ENCODE data around the gene PACRG. TPM values are rescaled to one million over a fixed set of nuclear protein-coding genes. Genes with fewer than 3 reads are reported as not detected.

The PACRG gene
- total and polyA plus RNA-seq, 2 experiments from 2014 or later, result 0.17 to 0.68 TPM

DNA sequence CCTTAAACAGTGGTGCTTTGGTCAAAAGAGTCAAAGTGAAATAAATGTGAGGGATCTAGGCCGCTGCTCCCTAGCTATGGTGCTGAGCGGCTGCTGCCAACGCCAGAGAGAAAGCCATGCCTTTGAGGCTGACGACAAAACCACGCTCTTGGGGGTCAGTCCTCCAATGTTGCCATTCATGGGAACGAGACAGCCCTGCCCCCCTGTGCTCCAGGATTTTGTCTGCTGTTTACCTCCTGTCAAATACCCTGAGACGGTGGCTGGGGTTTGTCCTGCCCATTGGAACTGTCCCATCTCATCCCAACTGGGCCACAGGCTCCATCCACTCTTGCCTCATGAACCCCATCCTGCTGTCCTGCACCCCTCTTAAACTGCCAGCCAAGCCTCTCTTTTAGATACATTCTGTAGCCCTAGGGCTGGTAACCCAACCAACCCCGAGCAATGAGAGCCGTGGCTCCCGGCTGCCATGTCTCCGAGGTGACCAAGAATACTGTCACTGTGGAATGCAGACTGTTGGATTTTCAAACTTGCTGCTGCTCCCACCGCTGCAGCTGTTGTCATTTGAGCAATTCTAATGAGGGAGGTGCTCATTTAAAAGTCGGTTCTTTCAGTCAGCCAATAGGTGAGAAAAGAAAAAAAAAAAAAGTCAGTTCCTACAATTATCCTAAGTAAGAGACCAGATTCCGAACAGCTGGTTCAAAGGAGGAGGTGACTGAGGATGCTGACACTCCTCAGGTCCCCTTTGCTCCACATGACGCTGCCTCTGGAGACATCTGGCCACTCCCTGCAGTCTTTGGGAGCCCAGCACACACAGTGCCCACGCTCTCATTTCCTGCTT, 613.7 kb downstream of the PACRG start (continued):
- TF ChIP-seq, protein P1, sequence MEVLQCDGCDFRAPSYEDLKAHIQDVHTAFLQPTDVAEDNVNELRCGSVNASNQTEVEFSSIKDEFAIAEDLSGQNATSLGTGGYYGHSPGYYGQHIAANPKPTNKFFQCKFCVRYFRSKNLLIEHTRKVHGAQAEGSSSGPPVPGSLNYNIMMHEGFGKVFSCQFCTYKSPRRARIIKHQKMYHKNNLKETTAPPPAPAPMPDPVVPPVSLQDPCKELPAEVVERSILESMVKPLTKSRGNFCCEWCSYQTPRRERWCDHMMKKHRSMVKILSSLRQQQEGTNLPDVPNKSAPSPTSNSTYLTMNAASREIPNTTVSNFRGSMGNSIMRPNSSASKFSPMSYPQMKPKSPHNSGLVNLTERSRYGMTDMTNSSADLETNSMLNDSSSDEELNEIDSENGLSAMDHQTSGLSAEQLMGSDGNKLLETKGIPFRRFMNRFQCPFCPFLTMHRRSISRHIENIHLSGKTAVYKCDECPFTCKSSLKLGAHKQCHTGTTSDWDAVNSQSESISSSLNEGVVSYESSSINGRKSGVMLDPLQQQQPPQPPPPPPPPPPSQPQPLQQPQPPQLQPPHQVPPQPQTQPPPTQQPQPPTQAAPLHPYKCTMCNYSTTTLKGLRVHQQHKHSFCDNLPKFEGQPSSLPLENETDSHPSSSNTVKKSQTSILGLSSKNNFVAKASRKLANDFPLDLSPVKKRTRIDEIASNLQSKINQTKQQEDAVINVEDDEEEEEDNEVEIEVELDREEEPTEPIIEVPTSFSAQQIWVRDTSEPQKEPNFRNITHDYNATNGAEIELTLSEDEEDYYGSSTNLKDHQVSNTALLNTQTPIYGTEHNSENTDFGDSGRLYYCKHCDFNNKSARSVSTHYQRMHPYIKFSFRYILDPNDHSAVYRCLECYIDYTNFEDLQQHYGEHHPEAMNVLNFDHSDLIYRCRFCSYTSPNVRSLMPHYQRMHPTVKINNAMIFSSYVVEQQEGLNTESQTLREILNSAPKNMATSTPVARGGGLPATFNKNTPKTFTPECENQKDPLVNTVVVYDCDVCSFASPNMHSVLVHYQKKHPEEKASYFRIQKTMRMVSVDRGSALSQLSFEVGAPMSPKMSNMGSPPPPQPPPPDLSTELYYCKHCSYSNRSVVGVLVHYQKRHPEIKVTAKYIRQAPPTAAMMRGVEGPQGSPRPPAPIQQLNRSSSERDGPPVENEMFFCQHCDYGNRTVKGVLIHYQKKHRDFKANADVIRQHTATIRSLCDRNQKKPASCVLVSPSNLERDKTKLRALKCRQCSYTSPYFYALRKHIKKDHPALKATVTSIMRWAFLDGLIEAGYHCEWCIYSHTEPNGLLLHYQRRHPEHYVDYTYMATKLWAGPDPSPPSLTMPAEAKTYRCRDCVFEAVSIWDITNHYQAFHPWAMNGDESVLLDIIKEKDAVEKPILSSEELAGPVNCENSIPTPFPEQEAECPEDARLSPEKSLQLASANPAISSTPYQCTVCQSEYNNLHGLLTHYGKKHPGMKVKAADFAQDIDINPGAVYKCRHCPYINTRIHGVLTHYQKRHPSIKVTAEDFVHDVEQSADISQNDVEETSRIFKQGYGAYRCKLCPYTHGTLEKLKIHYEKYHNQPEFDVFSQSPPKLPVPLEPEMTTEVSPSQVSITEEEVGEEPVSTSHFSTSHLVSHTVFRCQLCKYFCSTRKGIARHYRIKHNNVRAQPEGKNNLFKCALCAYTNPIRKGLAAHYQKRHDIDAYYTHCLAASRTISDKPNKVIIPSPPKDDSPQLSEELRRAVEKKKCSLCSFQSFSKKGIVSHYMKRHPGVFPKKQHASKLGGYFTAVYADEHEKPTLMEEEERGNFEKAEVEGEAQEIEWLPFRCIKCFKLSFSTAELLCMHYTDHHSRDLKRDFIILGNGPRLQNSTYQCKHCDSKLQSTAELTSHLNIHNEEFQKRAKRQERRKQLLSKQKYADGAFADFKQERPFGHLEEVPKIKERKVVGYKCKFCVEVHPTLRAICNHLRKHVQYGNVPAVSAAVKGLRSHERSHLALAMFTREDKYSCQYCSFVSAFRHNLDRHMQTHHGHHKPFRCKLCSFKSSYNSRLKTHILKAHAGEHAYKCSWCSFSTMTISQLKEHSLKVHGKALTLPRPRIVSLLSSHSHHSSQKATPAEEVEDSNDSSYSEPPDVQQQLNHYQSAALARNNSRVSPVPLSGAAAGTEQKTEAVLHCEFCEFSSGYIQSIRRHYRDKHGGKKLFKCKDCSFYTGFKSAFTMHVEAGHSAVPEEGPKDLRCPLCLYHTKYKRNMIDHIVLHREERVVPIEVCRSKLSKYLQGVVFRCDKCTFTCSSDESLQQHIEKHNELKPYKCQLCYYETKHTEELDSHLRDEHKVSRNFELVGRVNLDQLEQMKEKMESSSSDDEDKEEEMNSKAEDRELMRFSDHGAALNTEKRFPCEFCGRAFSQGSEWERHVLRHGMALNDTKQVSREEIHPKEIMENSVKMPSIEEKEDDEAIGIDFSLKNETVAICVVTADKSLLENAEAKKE (CRISPR knock-in tag; IDR thresholded peaks at IDR 0.05), result no peak

DNA sequence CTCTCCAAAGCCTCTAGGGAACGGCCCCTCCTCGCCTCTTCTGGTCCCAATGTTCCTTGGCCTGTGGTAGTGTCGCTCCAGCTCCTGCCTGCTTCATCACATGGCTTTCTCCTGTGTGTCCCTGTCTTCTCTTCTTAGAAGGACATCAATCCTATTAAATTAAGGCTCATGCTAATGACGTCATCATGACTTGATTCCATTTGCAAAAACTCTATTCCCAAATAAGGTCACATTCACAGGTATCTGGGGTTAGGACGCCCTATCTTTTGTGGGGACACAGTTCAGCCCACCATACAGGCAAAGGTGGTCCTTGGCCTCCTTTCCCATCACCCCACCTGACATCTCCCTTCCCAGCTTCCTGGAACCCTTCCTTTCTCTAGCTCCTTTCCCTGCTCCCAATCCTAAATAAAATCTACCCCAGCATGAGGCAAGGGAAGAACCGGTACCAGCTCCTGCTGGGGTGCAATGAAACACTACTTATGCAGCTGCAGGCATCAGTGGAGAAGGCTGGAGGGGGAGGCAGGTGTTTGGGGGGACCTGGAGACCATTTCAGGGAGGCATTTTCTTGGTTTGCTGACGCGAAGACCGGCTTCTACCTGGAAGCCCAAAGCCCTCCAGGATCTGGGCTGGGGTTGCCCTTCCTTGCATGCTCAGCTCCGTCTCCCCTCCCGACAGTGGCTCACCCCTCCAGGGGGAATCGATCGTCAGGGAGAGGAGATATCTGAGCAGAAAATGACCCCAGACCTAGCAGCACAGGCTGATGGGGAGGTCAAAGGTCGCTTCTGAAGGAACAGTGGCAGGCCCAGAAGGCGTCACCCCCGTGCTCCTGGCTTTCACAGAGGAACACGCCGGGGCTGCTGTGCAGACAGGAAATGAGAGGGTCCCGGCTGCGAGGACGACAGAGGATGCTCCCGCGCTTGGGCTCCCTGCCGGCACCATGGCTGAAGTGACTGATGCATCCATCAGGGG, 615.1 kb downstream of the PACRG start:
- H3K27me3 ChIP-seq (ENCODE audit: insufficient read depth), result no peaks in the 10 kb centered on the region
- no peaks in the 10 kb centered on the region for H3K36me3 ChIP-seq (ENCODE audit: insufficient read depth)
- peaks cover 13% of the 10 kb centered on the region; the same call in 1 of the 2 replicates for H3K4me1 ChIP-seq (ENCODE audit: insufficient read depth)
- no peak for ATAC-seq
- TF ChIP-seq, protein P1 (CRISPR knock-in tag; IDR thresholded peaks at IDR 0.05), result no peak
- TF ChIP-seq ZNF331 (CRISPR knock-in tag; IDR thresholded peaks at IDR 0.05; ENCODE audit: low read depth) (no peak), STAT1 (IDR thresholded peaks at IDR 0.05; ENCODE audit: unreplicated experiment) (no peak), POLR2AphosphoS5 (IDR thresholded peaks at IDR 0.05; ENCODE audit: low read depth) (no peak), JUNB (IDR thresholded peaks at IDR 0.05; ENCODE audit: unreplicated experiment) (no peak), CREB1 (CRISPR knock-in tag; IDR thresholded peaks at IDR 0.05; ENCODE audit: low read depth) (no peak), NANOG (IDR thresholded peaks at IDR 0.05; ENCODE audit: borderline replicate concordance) (no peak)
- H3K9me3 Mint-ChIP-seq, result no peaks in the 10 kb centered on the region; the same call in 2 of the 3 replicates
- H3K27ac Mint-ChIP-seq, result no peak overlapping the region
- no peaks in the 10 kb centered on the region for H3K9me2 ChIP-seq (ENCODE audit: insufficient read depth)
- no peak overlapping the region for H3K27ac ChIP-seq (ENCODE audit: low read depth)
- H4K20me1 ChIP-seq (replicated peaks; ENCODE audit: insufficient read depth), result no peaks in the 10 kb centered on the region
- DNase-seq (ENCODE audit: low spot score), result no peak
- H3K4me3 ChIP-seq, result no peak overlapping the region
- H3K36me3 Mint-ChIP-seq (ENCODE audit: low read depth), result no peaks in the 10 kb centered on the region
- H2AFZ ChIP-seq, result no peak overlapping the region
- H3K27me3 Mint-ChIP-seq (ENCODE audit: insufficient read depth, low read depth, poor library complexity), result peaks cover 9% of the 10 kb centered on the region
- H3K4me2 ChIP-seq, result no peak overlapping the region
- H3K4me3 Mint-ChIP-seq, result no peak overlapping the region
- H3K4me1 Mint-ChIP-seq, result peaks cover 21% of the 10 kb centered on the region
- H3K79me2 ChIP-seq (replicated peaks; ENCODE audit: insufficient read depth), result no peaks in the 10 kb centered on the region
- H3F3A ChIP-seq (replicated peaks; ENCODE audit: low read depth), result no peaks in the 10 kb centered on the region
